Astrocyte of the cerebellum (primary cell): ENCODE results near the gene GKN2.

Experiments used
- DNase-seq: peaks from one replicate; pipeline ENCODE4 v3.0.0-alpha.2; 2011; ENCODE audit warnings: low read depth
- H3K4me3 ChIP-seq: 2 replicates; pipeline ENCODE4 v1.5.1; 2011; ENCODE audit warnings: mild to moderate bottlenecking, low read depth, low read length, moderate library complexity
- in situ Hi-C: cut with HindIII; loops from 2 replicates; pipeline ENCODE4 v1.10.0; 2017; ENCODE audit warnings: low sequenced_read_pairs
- TF ChIP-seq, protein P1 (sequence below): IDR thresholded peaks from 2 replicates; pipeline ENCODE4 v1.5.1; 2012; ENCODE audit warnings: low read length, low read depth, moderate library complexity, mild to moderate bottlenecking; ENCODE audit errors: missing control alignments

The GKN2 gene

DNA sequence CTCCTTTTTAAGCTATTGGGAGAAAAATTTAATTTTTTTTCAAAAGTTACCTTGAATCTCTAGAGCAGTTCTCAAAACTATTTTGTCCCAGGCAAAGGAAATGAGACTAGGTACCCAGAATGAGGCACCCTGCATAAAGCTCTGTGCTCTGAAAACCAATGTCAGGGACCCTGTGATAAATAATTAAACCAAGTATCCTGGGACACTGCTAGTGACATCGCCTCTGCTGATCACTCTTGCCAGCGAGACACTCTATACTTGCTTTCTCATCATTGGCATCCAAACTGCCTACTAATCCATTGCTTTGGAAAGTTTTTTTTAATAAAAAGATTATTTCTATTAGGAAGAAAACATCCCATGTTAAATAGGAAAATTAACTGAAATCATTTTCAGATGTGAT is 23.2 kb upstream of the GKN2 start:
- no peak overlapping the region for H3K4me3 ChIP-seq
- TF ChIP-seq, protein P1, sequence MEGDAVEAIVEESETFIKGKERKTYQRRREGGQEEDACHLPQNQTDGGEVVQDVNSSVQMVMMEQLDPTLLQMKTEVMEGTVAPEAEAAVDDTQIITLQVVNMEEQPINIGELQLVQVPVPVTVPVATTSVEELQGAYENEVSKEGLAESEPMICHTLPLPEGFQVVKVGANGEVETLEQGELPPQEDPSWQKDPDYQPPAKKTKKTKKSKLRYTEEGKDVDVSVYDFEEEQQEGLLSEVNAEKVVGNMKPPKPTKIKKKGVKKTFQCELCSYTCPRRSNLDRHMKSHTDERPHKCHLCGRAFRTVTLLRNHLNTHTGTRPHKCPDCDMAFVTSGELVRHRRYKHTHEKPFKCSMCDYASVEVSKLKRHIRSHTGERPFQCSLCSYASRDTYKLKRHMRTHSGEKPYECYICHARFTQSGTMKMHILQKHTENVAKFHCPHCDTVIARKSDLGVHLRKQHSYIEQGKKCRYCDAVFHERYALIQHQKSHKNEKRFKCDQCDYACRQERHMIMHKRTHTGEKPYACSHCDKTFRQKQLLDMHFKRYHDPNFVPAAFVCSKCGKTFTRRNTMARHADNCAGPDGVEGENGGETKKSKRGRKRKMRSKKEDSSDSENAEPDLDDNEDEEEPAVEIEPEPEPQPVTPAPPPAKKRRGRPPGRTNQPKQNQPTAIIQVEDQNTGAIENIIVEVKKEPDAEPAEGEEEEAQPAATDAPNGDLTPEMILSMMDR, result no peak
- DNase-seq, result no peak
- in situ Hi-C loops, result no loop called here

- no peak for DNase-seq
- TF ChIP-seq, protein P1, result no peak
- in situ Hi-C loops, result no loop called here
- no peak overlapping the region for H3K4me3 ChIP-seq
These were observed 22.4 kb upstream of the GKN2 start for GRCh38 chr2:68974946-68975665.

GRCh38 chr2:68974251-68974650 is 21.6 kb upstream of the GKN2 start, which contains the start of gene GKN1:
GKN1 (plus strand) TSS chr2:68974636; CDS start chr2:68974678, 42 bp downstream.
- TF ChIP-seq, protein P1, result no peak
- DNase-seq, result no peak
- in situ Hi-C loops, result no loop called here
- H3K4me3 ChIP-seq, result no peak within 1 kb of the TSS

- TF ChIP-seq, protein P1, result no peak
- H3K4me3 ChIP-seq, result no peak overlapping the region
- DNase-seq, result peak; percentile 88
- in situ Hi-C loops, result no loop called here
These were observed 19.0 kb upstream of the GKN2 start for GRCh38 chr2:68971591-68972231.

DNA sequence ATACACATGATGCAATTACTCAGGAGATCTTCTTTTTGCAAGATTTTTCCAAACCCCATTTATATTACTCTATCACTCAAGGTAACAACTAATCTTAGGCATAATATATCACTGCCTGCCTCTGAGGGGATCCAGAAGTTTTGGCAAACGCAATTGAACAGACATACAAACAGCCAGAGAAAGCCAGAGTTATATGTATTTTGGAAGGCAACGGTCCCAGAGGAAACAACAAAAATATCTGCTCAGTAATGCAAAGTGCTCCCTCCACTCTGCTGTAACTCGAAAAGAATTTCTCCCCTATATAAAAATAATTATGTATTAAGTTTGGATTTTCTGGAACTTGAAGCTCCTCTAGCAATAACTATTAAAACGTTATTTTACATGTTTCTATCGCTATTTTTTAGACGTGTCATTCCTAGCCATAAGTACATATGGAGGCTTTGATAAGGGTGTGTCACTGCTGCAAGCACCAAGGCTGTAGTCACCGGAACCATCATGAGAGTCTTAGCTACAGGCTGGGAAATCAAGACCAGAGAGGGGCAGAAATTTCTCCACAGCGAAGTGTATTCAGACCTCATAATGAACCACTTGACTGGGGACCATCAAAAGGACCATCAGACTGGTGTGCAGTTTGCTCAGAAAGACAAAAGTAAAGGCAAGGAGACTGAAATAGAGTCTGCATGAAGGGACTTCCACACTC is 18.0 kb upstream of the GKN2 start:
- in situ Hi-C loops, result no loop called here
- no peak overlapping the region for H3K4me3 ChIP-seq
- DNase-seq, result no peak
- TF ChIP-seq, protein P1, result no peak

DNA sequence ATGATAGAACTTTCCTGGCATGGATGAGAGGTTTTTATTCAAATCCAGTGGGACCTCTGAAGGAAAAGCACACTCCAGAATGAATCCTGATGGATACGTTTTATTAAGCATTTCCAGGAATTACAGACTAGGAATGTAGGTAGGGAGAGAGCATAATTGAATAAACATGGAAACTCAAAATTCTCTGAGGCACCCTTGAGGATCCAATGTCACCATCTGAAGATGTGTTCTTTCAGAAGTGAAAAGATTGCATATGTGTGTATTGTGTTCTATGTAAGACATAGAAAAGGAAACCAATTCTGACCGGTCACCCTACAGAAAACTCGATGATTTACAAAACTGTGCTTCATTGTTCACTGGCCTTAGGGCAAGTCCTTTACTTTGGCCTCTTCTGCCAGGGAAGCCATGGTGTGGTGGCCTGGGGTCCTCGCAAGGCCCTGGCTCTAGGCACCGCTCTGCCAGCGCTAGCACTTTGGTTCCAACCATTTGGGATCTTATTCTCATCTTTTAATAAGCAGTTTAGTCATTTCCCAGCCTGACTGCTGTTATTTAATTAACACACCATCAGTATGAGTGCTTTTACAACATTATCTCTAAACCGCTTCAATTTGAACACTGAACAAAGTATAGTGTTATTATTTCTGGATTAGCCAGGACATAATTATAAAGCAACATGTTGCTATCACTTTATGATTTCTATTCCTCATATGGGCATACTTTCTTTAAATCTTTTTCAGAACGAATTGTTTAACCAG is 17.2 kb upstream of the GKN2 start:
- DNase-seq, result no peak
- TF ChIP-seq, protein P1, result no peak
- H3K4me3 ChIP-seq, result no peak overlapping the region
- in situ Hi-C loops, result no loop called here
